GM12878 (cell line): ENCODE measurements around the gene EOMES. TPM values are rescaled to one million over a fixed set of nuclear protein-coding genes. Genes with fewer than 3 reads are reported as not detected.

Source experiments
- ATF7 ChIP-seq: fragments of 450-650 bp; IDR thresholded peaks from 2 replicates; pipeline ENCODE4 v1.6.1; 2016; ENCODE audit warnings: low read depth, mild to moderate bottlenecking
- BCL11A ChIP-seq: IDR thresholded peaks from 2 replicates; pipeline ENCODE4 v1.6.1; 2011; ENCODE audit warnings: low read depth, low read length
- BMI1 ChIP-seq: fragments of 450-650 bp; IDR thresholded peaks from 2 replicates; pipeline ENCODE4 v1.6.1; 2016; ENCODE audit warnings: mild to moderate bottlenecking, moderate library complexity, borderline replicate concordance
- BRCA1 ChIP-seq: IDR thresholded peaks from 2 replicates; pipeline ENCODE4 v1.6.1; 2011; ENCODE audit warnings: low read depth, low read length, improper control_type of control experiment
- CREM ChIP-seq: IDR thresholded peaks from 2 replicates; pipeline ENCODE4 v1.6.1; 2014; ENCODE audit warnings: antibody characterized with exemption, low read depth
- FOXK2 ChIP-seq: fragments of 450-650 bp; IDR thresholded peaks from 2 replicates; pipeline ENCODE4 v1.6.1; 2017; ENCODE audit warnings: mild to moderate bottlenecking, moderate library complexity
- KLF5 ChIP-seq: fragments of 450-650 bp; IDR thresholded peaks from 2 replicates; pipeline ENCODE4 v1.6.1; 2014; ENCODE audit warnings: mild to moderate bottlenecking; ENCODE audit not compliant: partially characterized antibody
- MEF2A ChIP-seq: IDR thresholded peaks from 2 replicates; pipeline ENCODE4 v1.6.1; 2011; ENCODE audit warnings: low read depth, mild to moderate bottlenecking, low read length, moderate library complexity; ENCODE audit not compliant: insufficient read depth
- MYB ChIP-seq: fragments of 150-350 bp; IDR thresholded peaks from 2 replicates; pipeline ENCODE4 v1.6.1; 2014; ENCODE audit warnings: mild to moderate bottlenecking, low read depth, low read length, borderline replicate concordance
- POLR2A ChIP-seq: IDR thresholded peaks from 2 replicates; pipeline ENCODE4 v1.6.1; 2011; ENCODE audit warnings: low read depth, mild to moderate bottlenecking, low read length
- SMC3 ChIP-seq: IDR thresholded peaks from 2 replicates; pipeline ENCODE4 v1.6.1; 2011; ENCODE audit warnings: low read length, improper control_type of control experiment, borderline replicate concordance
- SREBF2 ChIP-seq: IDR thresholded peaks from 2 replicates; pipeline ENCODE4 v1.6.1; 2012; ENCODE audit warnings: mild to moderate bottlenecking, low read length
- SUPT20H ChIP-seq: IDR thresholded peaks from 2 replicates; pipeline ENCODE4 v1.6.1; 2011; ENCODE audit warnings: low read depth, mild to moderate bottlenecking, low read length, moderate library complexity, borderline replicate concordance; ENCODE audit not compliant: control insufficient read depth
- TCF12 ChIP-seq: IDR thresholded peaks from 2 replicates; pipeline ENCODE4 v1.6.1; 2011; ENCODE audit warnings: low read depth, mild to moderate bottlenecking, low read length
- polyA plus RNA-seq, 11 experiments: library from polyadenylated mRNA; depleted of rRNA in 4 of 11; unstranded in 6 of 11; stranded (reverse) in 5 of 11; fragments of >200 nt; fragmentation: Nextera tagmentation in 4 of 11; fragmentation: Illumina TruSeq in 1 of 11; extraction: Ambion mirVana in 4 of 11; extraction: Trizol in 1 of 11; gene quantifications; 1 replicate in 1 of 11; 2 replicates in 10 of 11; pipeline versions ENCODE4 v1.2.1 to v1.2.3, GENCODE V29; 2011 to 2016; ENCODE audit warnings: inconsistent platforms in 2 of 11, missing spikeins in 2 of 11, low read depth in 1 of 11
- total RNA-seq, 4 experiments: library from RNA; depleted of rRNA in 3 of 4; stranded (reverse); fragments of >200 nt in 3 of 4; fragmentation: Illumina TruSeq in 1 of 4; extraction: Trizol in 1 of 4; gene quantifications; 2 replicates each; pipeline versions ENCODE4 v1.2.1 to v1.2.3, GENCODE V29; 2013 to 2021
- TF ChIP-seq, protein P1 (sequence below): IDR thresholded peaks from 2 replicates; pipeline ENCODE4 v1.6.1; 2012; ENCODE audit warnings: improper control_type of control experiment, low read depth, low read length; ENCODE audit not compliant: insufficient replicate concordance
- TF ChIP-seq, protein P2 (sequence below): fragments of 450-650 bp; IDR thresholded peaks from 2 replicates; pipeline ENCODE4 v1.6.1; 2017; ENCODE audit warnings: mild to moderate bottlenecking, low read depth, inconsistent platforms; ENCODE audit not compliant: poor library complexity, severe bottlenecking
- TF ChIP-seq, protein P3 (sequence below): fragments of 450-650 bp; IDR thresholded peaks from 2 replicates; pipeline ENCODE4 v1.6.1; 2016; ENCODE audit warnings: mild to moderate bottlenecking, moderate library complexity, borderline replicate concordance

EOMES gene
- total and polyA plus RNA-seq, 10 of the 15 experiments (the other 5 are each of a cell fraction or from before 2014, with no cell fraction given): 1.5 to 178 (median 4.5) TPM

DNA sequence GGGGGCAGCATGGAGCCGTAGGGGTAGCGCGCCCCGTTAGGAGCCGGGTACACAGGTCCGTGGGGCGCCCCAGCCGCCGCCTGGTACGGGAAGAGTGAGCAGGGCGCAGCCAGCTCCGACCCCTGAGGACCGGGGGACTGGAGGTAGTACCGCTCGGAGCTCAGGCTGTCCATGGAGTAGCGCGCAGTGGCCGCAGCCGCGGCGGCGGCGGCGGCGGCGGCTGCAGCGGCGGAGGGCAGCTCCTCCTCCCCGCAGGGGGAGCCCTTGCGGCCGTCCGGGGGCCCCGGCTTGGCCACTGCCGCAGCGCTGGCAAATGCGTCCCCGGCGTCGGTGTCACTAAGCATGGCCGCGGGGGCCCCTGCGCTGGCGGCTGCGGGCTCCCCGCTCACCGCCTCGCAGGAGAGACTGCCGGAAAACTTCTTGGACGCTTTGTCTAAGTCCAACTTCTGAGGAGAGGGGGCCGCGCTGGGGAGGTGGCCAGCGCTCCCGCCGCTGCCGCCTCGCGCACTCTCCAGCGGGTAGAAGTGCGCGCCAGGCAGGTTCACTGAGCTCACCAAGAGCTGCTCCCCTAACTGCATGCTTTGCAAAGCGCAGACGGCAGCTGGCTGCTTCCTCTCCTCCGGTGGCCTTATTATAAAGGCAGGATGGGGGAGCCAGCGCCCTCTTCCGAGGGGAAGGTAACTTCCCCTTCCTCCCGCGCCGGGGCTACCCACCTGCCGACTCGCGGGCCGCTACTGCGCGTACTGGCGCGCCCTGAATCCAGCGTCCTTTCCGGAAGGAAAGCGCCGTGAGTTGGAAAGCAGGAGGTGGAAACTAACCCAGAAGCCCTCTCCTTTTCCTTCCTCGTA, at the start of gene EOMES (continued):
- TF ChIP-seq, protein P1, sequence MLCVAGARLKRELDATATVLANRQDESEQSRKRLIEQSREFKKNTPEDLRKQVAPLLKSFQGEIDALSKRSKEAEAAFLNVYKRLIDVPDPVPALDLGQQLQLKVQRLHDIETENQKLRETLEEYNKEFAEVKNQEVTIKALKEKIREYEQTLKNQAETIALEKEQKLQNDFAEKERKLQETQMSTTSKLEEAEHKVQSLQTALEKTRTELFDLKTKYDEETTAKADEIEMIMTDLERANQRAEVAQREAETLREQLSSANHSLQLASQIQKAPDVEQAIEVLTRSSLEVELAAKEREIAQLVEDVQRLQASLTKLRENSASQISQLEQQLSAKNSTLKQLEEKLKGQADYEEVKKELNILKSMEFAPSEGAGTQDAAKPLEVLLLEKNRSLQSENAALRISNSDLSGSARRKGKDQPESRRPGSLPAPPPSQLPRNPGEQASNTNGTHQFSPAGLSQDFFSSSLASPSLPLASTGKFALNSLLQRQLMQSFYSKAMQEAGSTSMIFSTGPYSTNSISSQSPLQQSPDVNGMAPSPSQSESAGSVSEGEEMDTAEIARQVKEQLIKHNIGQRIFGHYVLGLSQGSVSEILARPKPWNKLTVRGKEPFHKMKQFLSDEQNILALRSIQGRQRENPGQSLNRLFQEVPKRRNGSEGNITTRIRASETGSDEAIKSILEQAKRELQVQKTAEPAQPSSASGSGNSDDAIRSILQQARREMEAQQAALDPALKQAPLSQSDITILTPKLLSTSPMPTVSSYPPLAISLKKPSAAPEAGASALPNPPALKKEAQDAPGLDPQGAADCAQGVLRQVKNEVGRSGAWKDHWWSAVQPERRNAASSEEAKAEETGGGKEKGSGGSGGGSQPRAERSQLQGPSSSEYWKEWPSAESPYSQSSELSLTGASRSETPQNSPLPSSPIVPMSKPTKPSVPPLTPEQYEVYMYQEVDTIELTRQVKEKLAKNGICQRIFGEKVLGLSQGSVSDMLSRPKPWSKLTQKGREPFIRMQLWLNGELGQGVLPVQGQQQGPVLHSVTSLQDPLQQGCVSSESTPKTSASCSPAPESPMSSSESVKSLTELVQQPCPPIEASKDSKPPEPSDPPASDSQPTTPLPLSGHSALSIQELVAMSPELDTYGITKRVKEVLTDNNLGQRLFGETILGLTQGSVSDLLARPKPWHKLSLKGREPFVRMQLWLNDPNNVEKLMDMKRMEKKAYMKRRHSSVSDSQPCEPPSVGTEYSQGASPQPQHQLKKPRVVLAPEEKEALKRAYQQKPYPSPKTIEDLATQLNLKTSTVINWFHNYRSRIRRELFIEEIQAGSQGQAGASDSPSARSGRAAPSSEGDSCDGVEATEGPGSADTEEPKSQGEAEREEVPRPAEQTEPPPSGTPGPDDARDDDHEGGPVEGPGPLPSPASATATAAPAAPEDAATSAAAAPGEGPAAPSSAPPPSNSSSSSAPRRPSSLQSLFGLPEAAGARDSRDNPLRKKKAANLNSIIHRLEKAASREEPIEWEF: no peak
- TF ChIP-seq MYB: no peak
- TF ChIP-seq, protein P2, sequence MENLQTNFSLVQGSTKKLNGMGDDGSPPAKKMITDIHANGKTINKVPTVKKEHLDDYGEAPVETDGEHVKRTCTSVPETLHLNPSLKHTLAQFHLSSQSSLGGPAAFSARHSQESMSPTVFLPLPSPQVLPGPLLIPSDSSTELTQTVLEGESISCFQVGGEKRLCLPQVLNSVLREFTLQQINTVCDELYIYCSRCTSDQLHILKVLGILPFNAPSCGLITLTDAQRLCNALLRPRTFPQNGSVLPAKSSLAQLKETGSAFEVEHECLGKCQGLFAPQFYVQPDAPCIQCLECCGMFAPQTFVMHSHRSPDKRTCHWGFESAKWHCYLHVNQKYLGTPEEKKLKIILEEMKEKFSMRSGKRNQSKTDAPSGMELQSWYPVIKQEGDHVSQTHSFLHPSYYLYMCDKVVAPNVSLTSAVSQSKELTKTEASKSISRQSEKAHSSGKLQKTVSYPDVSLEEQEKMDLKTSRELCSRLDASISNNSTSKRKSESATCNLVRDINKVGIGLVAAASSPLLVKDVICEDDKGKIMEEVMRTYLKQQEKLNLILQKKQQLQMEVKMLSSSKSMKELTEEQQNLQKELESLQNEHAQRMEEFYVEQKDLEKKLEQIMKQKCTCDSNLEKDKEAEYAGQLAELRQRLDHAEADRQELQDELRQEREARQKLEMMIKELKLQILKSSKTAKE: no peak
- TF ChIP-seq TCF12: peak; percentile 50; the same call in 1 of the 2 replicates
- TF ChIP-seq SMC3: peak; percentile 31; the same call in 1 of the 2 replicates
- no peak for TF ChIP-seq CREM
- no peak for TF ChIP-seq MEF2A
- TF ChIP-seq, protein P3, sequence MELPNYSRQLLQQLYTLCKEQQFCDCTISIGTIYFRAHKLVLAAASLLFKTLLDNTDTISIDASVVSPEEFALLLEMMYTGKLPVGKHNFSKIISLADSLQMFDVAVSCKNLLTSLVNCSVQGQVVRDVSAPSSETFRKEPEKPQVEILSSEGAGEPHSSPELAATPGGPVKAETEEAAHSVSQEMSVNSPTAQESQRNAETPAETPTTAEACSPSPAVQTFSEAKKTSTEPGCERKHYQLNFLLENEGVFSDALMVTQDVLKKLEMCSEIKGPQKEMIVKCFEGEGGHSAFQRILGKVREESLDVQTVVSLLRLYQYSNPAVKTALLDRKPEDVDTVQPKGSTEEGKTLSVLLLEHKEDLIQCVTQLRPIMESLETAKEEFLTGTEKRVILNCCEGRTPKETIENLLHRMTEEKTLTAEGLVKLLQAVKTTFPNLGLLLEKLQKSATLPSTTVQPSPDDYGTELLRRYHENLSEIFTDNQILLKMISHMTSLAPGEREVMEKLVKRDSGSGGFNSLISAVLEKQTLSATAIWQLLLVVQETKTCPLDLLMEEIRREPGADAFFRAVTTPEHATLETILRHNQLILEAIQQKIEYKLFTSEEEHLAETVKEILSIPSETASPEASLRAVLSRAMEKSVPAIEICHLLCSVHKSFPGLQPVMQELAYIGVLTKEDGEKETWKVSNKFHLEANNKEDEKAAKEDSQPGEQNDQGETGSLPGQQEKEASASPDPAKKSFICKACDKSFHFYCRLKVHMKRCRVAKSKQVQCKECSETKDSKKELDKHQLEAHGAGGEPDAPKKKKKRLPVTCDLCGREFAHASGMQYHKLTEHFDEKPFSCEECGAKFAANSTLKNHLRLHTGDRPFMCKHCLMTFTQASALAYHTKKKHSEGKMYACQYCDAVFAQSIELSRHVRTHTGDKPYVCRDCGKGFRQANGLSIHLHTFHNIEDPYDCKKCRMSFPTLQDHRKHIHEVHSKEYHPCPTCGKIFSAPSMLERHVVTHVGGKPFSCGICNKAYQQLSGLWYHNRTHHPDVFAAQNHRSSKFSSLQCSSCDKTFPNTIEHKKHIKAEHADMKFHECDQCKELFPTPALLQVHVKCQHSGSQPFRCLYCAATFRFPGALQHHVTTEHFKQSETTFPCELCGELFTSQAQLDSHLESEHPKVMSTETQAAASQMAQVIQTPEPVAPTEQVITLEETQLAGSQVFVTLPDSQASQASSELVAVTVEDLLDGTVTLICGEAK: no peak
- TF ChIP-seq POLR2A: no peak
- no peak for TF ChIP-seq SUPT20H
- no peak for TF ChIP-seq ATF7
- no peak for TF ChIP-seq FOXK2
- TF ChIP-seq BRCA1: no peak
- no peak for TF ChIP-seq SREBF2
- TF ChIP-seq KLF5: no peak
- TF ChIP-seq BCL11A: no peak
- TF ChIP-seq BMI1: no peak
